A549 (cell line): Measurements from ENCODE around the gene ETFB. TPM values are rescaled to one million over a fixed set of nuclear protein-coding genes. Genes with fewer than 3 reads are reported as not detected.

ENCODE experiments used
- ATAC-seq, 2 experiments: fragments of 200-7000 bp in 1 of 2; fragments of >200 bp in 1 of 2; cut with Nextera tagmentation in 1 of 2; cut with Tn5 transposase in 1 of 2; 3 replicates each; pipeline versions ENCODE4 v1.8.0 to v1.9.1; 2018 to 2020; ENCODE audit warnings: mild to moderate bottlenecking in 1 of 2, moderate library complexity in 1 of 2
- CTCF ChIA-PET: fragments of 300-600 bp; sonication (Branson Sonifier 250); formaldehyde crosslinking; extraction: SDS; loops from one replicate; lab custom pipeline; 2021; ENCODE audit warnings: antibody characterized with exemption, inconsistent platforms; lab: Yijun Ruan, JAX
- POLR2A ChIA-PET: fragments of 350-600 bp; formaldehyde crosslinking; extraction: SDS; loops from one replicate; lab custom pipeline; 2021; ENCODE audit warnings: antibody characterized with exemption, inconsistent platforms; lab: Yijun Ruan, JAX
- DNase-seq, 2 experiments: peaks; one replicate each; pipeline versions ENCODE4 v3.0.0 to v3.0.0-alpha.2; 2011 to 2016; ENCODE audit warnings: low read depth in 1 of 2, low spot score in 1 of 2
- FAIRE-seq: peaks from 2 replicates; lab custom pipeline; 2011; peaks lifted over from hg19 to GRCh38; lab: Jason Lieb, UNC
- H3K27ac ChIP-seq, 2 experiments: fragments of >200 bp; sonication (Bioruptor Twin); formaldehyde crosslinking; 3 replicates each; pipeline ENCODE4 v1.5.1; 2016 to 2017
- H3K4me1 ChIP-seq: fragments of >200 bp; sonication (Bioruptor Twin); formaldehyde crosslinking; 3 replicates; pipeline ENCODE4 v1.6.1; 2016
- H3K4me2 ChIP-seq: fragments of >200 bp; sonication (Bioruptor Twin); formaldehyde crosslinking; 3 replicates; pipeline ENCODE4 v1.6.1; 2016
- H3K4me3 ChIP-seq: fragments of >200 bp; sonication (Bioruptor Twin); formaldehyde crosslinking; 3 replicates; pipeline ENCODE4 v1.5.1; 2016
- H3K9me3 ChIP-seq: fragments of >200 bp; sonication (Bioruptor Twin); formaldehyde crosslinking; 3 replicates; pipeline ENCODE4 v1.6.1; 2016
- EHF ChIP-seq: fragments of 250-450 bp; sonication (Bioruptor Pico); IDR thresholded peaks from 2 replicates; pipeline ENCODE4 v1.5.0; 2020; ENCODE audit warnings: mild to moderate bottlenecking
- EP300 ChIP-seq, 2 experiments: fragments of >200 bp; sonication (Bioruptor Twin); formaldehyde crosslinking; IDR thresholded peaks; 2 replicates in 1 of 2; 3 replicates in 1 of 2; pipeline ENCODE4 v1.6.1; 2016 to 2017
- GATA3 ChIP-seq: IDR thresholded peaks from 2 replicates; pipeline ENCODE4 v1.6.1; 2012; ENCODE audit warnings: borderline replicate concordance
- HDAC2 ChIP-seq: fragments of 200-600 bp; sonication (generic); IDR thresholded peaks from 2 replicates; pipeline ENCODE4 v1.6.1; 2016
- HOXB5 ChIP-seq: fragments of 250-450 bp; sonication (Bioruptor Pico); IDR thresholded peaks from 2 replicates; pipeline ENCODE4 v1.5.0; 2020; ENCODE audit warnings: mild to moderate bottlenecking, moderate library complexity
- JUN ChIP-seq, 2 experiments: fragments of >200 bp; sonication (Bioruptor Twin); formaldehyde crosslinking; IDR thresholded peaks; 2 replicates in 1 of 2; 3 replicates in 1 of 2; pipeline ENCODE4 v1.6.1; 2016 to 2017
- MAZ ChIP-seq: fragments of 150-350 bp; IDR thresholded peaks from 2 replicates; pipeline ENCODE4 v1.6.1; 2014; ENCODE audit warnings: antibody characterized with exemption, low read depth, low read length, borderline replicate concordance
- NPAS2 ChIP-seq: fragments of 250-450 bp; sonication (Bioruptor Pico); IDR thresholded peaks from 2 replicates; pipeline ENCODE4 v1.8.0; 2022; ENCODE audit warnings: mild to moderate bottlenecking, moderate library complexity, borderline replicate concordance
- POLR2A ChIP-seq: IDR thresholded peaks from 2 replicates; pipeline ENCODE4 v1.6.1; 2012; ENCODE audit warnings: mild to moderate bottlenecking, low read length
- RAD21 ChIP-seq, 2 experiments: fragments of >200 bp in 1 of 2; sonication (Bioruptor Twin) in 1 of 2; formaldehyde crosslinking in 1 of 2; IDR thresholded peaks in 1 of 2; conservative IDR thresholded peaks in 1 of 2; 2 replicates in 1 of 2; 3 replicates in 1 of 2; pipeline ENCODE4 v1.6.1; 2012 to 2018; ENCODE audit warnings: inconsistent platforms in 1 of 2
- RCOR1 ChIP-seq: fragments of 150-350 bp; IDR thresholded peaks from 2 replicates; pipeline ENCODE4 v1.6.1; 2014; ENCODE audit warnings: antibody characterized with exemption, low read length, low read depth
- SMC3 ChIP-seq: fragments of >200 bp; sonication (Bioruptor Twin); formaldehyde crosslinking; IDR thresholded peaks from 3 replicates; pipeline ENCODE4 v1.6.1; 2018; ENCODE audit warnings: inconsistent platforms
- SREBF2 ChIP-seq: fragments of 450-650 bp; IDR thresholded peaks from 2 replicates; pipeline ENCODE4 v1.6.1; 2014; ENCODE audit warnings: mild to moderate bottlenecking, moderate library complexity
- ZNF302 ChIP-seq: fragments of 250-450 bp; sonication (Bioruptor Pico); IDR thresholded peaks from 2 replicates; pipeline ENCODE4 v1.9.0; 2021; ENCODE audit warnings: inconsistent platforms, mild to moderate bottlenecking, moderate library complexity
- WGBS: methylation state at CpG from one replicate; pipeline ENCODE4 v1.1.6; 2017; ENCODE audit errors: missing lambda C conversion rate; 5-methylcytosine and 5-hydroxymethylcytosine counted together
- polyA plus RNA-seq, 4 experiments: library from polyadenylated mRNA; depleted of rRNA in 3 of 4; stranded (reverse); fragments of >200 nt; fragmentation: RNase III in 1 of 4; extraction: RNeasy Plus Mini Kit Qiagen cat#74134 plus additional on column Dnase treatment in 1 of 4; gene quantifications; 2 replicates in 3 of 4; 3 replicates in 1 of 4; pipeline ENCODE4 v1.2.3, GENCODE V29; 2011 to 2017
- TF ChIP-seq, protein P1 (sequence below): fragments of 150-350 bp; IDR thresholded peaks from 2 replicates; pipeline ENCODE4 v1.6.1; 2014; ENCODE audit warnings: low read depth, mild to moderate bottlenecking, low read length
- TF ChIP-seq, protein P2 (sequence below): IDR thresholded peaks from 2 replicates; pipeline ENCODE4 v1.6.1; 2012; ENCODE audit warnings: low read depth, borderline replicate concordance
- TF ChIP-seq, protein P3 (sequence below): IDR thresholded peaks from 2 replicates; pipeline ENCODE4 v1.6.1; 2012
- TF ChIP-seq, protein P4 (sequence below): fragments of >200 bp; sonication (Bioruptor Twin); formaldehyde crosslinking; IDR thresholded peaks from 3 replicates; pipeline ENCODE4 v1.5.1; 2016

Gene ETFB
- polyA plus RNA-seq, 2 of the 4 experiments (the other 2 are of a cell fraction): 149 to 267 TPM

DNA sequence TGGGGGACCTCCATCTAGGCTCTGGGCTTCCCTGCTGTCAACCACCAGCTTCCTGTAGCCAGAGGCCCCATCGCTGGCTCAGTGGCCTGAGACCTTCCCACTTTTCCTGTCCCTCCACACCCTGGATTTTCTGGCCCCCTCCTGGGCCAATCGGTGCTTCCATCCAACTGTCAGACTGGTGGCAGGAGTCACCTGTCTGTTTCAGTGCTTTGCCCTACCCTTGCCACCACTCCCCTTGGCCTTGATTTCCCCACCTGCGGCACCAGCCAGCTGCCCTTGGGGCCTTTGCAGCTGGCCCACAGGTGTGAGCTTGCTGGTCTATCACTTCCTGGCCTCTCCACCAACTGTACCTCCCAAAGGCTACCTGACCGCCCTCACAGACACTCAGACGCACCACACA, 36.8 kb downstream of the ETFB start (continued):
- TF ChIP-seq, protein P1, sequence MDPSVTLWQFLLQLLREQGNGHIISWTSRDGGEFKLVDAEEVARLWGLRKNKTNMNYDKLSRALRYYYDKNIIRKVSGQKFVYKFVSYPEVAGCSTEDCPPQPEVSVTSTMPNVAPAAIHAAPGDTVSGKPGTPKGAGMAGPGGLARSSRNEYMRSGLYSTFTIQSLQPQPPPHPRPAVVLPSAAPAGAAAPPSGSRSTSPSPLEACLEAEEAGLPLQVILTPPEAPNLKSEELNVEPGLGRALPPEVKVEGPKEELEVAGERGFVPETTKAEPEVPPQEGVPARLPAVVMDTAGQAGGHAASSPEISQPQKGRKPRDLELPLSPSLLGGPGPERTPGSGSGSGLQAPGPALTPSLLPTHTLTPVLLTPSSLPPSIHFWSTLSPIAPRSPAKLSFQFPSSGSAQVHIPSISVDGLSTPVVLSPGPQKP: no peak
- TF ChIP-seq RAD21 (conservative IDR thresholded peaks at IDR 0.05 in 1 of 2, IDR thresholded peaks at IDR 0.05 in 1 of 2) (no peak), GATA3 (no peak), EP300 (IDR thresholded peaks at IDR 0.05) (no peak), RCOR1 (no peak), ZNF302 (CRISPR knock-in tag) (no peak), MAZ (no peak), JUN (IDR thresholded peaks at IDR 0.05) (no peak), SMC3 (no peak)

DNA sequence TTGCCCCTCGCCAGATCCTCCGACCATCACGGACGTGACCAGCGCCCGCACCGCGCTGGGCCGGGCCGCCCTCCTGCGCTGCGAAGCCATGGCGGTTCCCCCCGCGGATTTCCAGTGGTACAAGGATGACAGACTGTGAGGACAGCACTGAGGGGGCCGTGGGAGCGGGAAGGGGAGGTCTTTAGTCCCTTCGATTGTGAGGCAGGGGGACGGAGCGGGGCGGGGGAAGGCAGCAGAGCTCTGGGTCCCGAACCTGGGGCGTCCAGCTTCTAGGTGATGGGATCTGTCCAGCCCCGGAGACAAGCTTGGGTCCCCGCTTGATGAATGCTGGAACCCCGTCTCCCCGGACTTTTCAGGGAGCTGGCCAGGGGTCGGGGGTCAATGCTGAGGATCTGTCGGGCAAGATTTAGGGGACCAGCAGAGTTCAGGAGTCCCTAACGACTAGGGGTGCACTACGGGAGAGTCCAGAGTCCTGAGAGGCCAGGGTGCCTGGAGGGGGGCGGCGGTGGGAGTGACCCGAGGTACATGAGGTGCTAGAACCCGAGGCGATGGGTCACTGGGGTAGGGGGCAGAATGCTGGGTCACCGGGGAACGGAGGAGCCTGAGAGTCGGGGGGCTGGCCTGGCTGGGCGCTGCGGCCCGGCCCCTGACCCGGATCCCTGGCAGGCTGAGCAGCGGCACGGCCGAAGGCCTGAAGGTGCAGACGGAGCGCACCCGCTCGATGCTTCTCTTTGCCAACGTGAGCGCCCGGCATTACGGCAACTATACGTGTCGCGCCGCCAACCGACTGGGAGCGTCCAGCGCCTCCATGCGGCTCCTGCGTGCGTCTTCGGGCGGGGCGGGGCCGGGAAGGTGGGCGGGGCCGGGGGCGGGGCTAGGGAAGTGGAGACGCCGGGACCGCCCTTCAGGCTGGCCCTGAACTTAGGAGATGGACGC, 38.9 kb downstream of the ETFB start:
- POLR2A ChIA-PET: interaction anchor here (0.7 to 2.1 kb wide), 2 partner anchors 12 to 16 kb away, joined by 3 to 8 read pairs; no protein-coding TSS in a partner anchor
- H3K4me2 ChIP-seq: peak overlapping the region; percentile 87
- TF ChIP-seq HDAC2 (no peak), JUN (IDR thresholded peaks at IDR 0.05) (0 out of 5 replicates have a peak, but pooled peaks of 1 of the 2 experiments have one; percentile 22), SMC3 (peak; percentile 32; the same call in 1 of the 3 replicates), HOXB5 (no peak), SREBF2 (no peak), POLR2A (peak; percentile 38), NPAS2 (CRISPR knock-in tag) (no peak), ZNF302 (CRISPR knock-in tag) (no peak), EP300 (IDR thresholded peaks at IDR 0.05) (no peak), EHF (CRISPR knock-in tag) (no peak), RAD21 (conservative IDR thresholded peaks at IDR 0.05 in 1 of 2, IDR thresholded peaks at IDR 0.05 in 1 of 2) (peak in 1 of 2 experiments; percentile 39; a peak in 2 of 5 replicates)
- TF ChIP-seq, protein P2, sequence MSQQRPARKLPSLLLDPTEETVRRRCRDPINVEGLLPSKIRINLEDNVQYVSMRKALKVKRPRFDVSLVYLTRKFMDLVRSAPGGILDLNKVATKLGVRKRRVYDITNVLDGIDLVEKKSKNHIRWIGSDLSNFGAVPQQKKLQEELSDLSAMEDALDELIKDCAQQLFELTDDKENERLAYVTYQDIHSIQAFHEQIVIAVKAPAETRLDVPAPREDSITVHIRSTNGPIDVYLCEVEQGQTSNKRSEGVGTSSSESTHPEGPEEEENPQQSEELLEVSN: no peak
- TF ChIP-seq, protein P3, sequence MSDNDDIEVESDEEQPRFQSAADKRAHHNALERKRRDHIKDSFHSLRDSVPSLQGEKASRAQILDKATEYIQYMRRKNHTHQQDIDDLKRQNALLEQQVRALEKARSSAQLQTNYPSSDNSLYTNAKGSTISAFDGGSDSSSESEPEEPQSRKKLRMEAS: peak; percentile 60; the same call in 1 of the 2 replicates
- TF ChIP-seq, protein P4, sequence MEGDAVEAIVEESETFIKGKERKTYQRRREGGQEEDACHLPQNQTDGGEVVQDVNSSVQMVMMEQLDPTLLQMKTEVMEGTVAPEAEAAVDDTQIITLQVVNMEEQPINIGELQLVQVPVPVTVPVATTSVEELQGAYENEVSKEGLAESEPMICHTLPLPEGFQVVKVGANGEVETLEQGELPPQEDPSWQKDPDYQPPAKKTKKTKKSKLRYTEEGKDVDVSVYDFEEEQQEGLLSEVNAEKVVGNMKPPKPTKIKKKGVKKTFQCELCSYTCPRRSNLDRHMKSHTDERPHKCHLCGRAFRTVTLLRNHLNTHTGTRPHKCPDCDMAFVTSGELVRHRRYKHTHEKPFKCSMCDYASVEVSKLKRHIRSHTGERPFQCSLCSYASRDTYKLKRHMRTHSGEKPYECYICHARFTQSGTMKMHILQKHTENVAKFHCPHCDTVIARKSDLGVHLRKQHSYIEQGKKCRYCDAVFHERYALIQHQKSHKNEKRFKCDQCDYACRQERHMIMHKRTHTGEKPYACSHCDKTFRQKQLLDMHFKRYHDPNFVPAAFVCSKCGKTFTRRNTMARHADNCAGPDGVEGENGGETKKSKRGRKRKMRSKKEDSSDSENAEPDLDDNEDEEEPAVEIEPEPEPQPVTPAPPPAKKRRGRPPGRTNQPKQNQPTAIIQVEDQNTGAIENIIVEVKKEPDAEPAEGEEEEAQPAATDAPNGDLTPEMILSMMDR: peak; percentile 39; the same call in 2 of the 3 replicates
- H3K4me3 ChIP-seq: peak overlapping the region; percentile 42
- H3K4me1 ChIP-seq: peaks cover 14% of the 10 kb centered on the region; the same call in 2 of the 3 replicates
- WGBS: 18% methylated on average over 40 of the region's 75 CpGs
- CTCF ChIA-PET: interaction anchor here (0.7 to 1.6 kb wide), 5 partner anchors 11 to 171 kb away, joined by 3 to 4 read pairs (median 3); no protein-coding TSS in a partner anchor
- H3K27ac ChIP-seq: peak overlapping the region; percentile 37 to 80; a peak in 5 of 6 replicates
- FAIRE-seq (no peak), DNase-seq (peak; percentile 85 to 88), ATAC-seq (peak; percentile 60 to 89)
- peaks cover 4% of the 10 kb centered on the region; the same call in 1 of the 3 replicates for H3K9me3 ChIP-seq
